ENCODE results near the gene EPHA3.

EPHA3 gene

GRCh38 chr3:89145995-89146394, 38.6 kb downstream of the EPHA3 start:
- DNase-seq (ENCODE audit: low read depth), result peak; percentile 40

GRCh38 chr3:89154416-89154815, 47.0 kb downstream of the EPHA3 start:
- no peak for DNase-seq (ENCODE audit: low read depth)

GRCh38 chr3:89155811-89156210, 48.4 kb downstream of the EPHA3 start:
- DNase-seq (ENCODE audit: low read depth), result no peak

GRCh38 chr3:89157575-89157974, 50.2 kb downstream of the EPHA3 start:
- no peak for DNase-seq (ENCODE audit: low read depth)

GRCh38 chr3:89159605-89160004, 52.2 kb downstream of the EPHA3 start:
- DNase-seq (ENCODE audit: low read depth), result no peak

GRCh38 chr3:89164774-89165173, 57.4 kb downstream of the EPHA3 start:
- no peak for DNase-seq (ENCODE audit: low read depth)

- no peak for DNase-seq (ENCODE audit: low read depth)
Measured at GRCh38 chr3:89165636-89166263, 58.3 kb downstream of the EPHA3 start.

- DNase-seq (ENCODE audit: low read depth), result no peak
Measured at GRCh38 chr3:89171687-89172545, 64.5 kb downstream of the EPHA3 start.

- DNase-seq (ENCODE audit: low read depth), result no peak
Measured at GRCh38 chr3:89173546-89173945, 66.1 kb downstream of the EPHA3 start.

- DNase-seq (ENCODE audit: low read depth), result no peak
Measured at GRCh38 chr3:89179355-89180001, 72.1 kb downstream of the EPHA3 start.

GRCh38 chr3:89180334-89180733, 72.9 kb downstream of the EPHA3 start:
- no peak for DNase-seq (ENCODE audit: low read depth)

- DNase-seq (ENCODE audit: low read depth), result no peak
Measured at GRCh38 chr3:89182056-89182455, 74.6 kb downstream of the EPHA3 start.

- DNase-seq (ENCODE audit: low read depth), result no peak
Measured at GRCh38 chr3:89184151-89184995, 77.0 kb downstream of the EPHA3 start.

GRCh38 chr3:89186456-89186855, 79.0 kb downstream of the EPHA3 start:
- no peak for DNase-seq (ENCODE audit: low read depth)

GRCh38 chr3:89198591-89198990, 91.2 kb downstream of the EPHA3 start:
- DNase-seq (ENCODE audit: low read depth), result no peak

- DNase-seq (ENCODE audit: low read depth), result no peak
Measured at GRCh38 chr3:89212619-89213018, 105.2 kb downstream of the EPHA3 start.

- no peak for DNase-seq (ENCODE audit: low read depth)
Measured at GRCh38 chr3:89216016-89216739, 108.8 kb downstream of the EPHA3 start.

GRCh38 chr3:89217148-89217685, 109.8 kb downstream of the EPHA3 start:
- no peak for DNase-seq (ENCODE audit: low read depth)

GRCh38 chr3:89221924-89222323, 114.5 kb downstream of the EPHA3 start:
- DNase-seq (ENCODE audit: low read depth), result no peak

- DNase-seq (ENCODE audit: low read depth), result no peak
Measured at GRCh38 chr3:89223188-89223587, 115.8 kb downstream of the EPHA3 start.

- DNase-seq (ENCODE audit: low read depth), result no peak
Measured at GRCh38 chr3:89227218-89227617, 119.8 kb downstream of the EPHA3 start.

All from GM04504 (cell line).